Endothelial cell of umbilical vein (primary cell): ENCODE data around the gene MAML1. TPM values are rescaled to one million over a fixed set of nuclear protein-coding genes. Genes with fewer than 3 reads are reported as not detected.

Source experiments
- BruUV-seq: library from RNA; stranded (reverse); fragments of 400-500 nt; replicated peaks from 2 replicates; lab custom pipeline; 2021; lab: Mats Ljungman, UMichigan
- CTCF ChIA-PET: fragments of 300-600, 350-600 bp; sonication (Branson Sonifier 250); formaldehyde crosslinking; loops from one replicate; lab custom pipeline; 2021; ENCODE audit warnings: antibody characterized with exemption, inconsistent platforms; lab: Charles Lee
- POLR2A ChIA-PET: fragments of 300-600, 350-600 bp; sonication (Branson Sonifier 250); formaldehyde crosslinking; loops from one replicate; lab custom pipeline; 2021; ENCODE audit warnings: antibody characterized with exemption, inconsistent platforms; lab: Charles Lee
- DNase-seq: peaks from one replicate; pipeline ENCODE4 v3.0.0-alpha.2; 2011; ENCODE audit warnings: low read depth, low spot score
- FAIRE-seq: peaks from 2 replicates; lab custom pipeline; 2011; peaks lifted over from hg19 to GRCh38; lab: Jason Lieb, UNC
- H2AFZ ChIP-seq: 2 replicates; pipeline ENCODE4 v1.6.0; 2012; ENCODE audit warnings: low read depth, low read length, control low read depth, inconsistent platforms
- H3K27ac ChIP-seq: 2 replicates; pipeline ENCODE4 v1.5.1; 2011; ENCODE audit warnings: low read depth, mild to moderate bottlenecking, control low read depth, low read length, moderate library complexity; ENCODE audit not compliant: insufficient read depth
- H3K27me3 ChIP-seq, 2 experiments: 2 replicates each; pipeline versions ENCODE4 v1.6.0 to v1.6.1; 2011; ENCODE audit warnings: low read length in 2 of 2, mixed read lengths in 1 of 2; ENCODE audit not compliant: control insufficient read depth in 2 of 2, insufficient read depth in 2 of 2
- H3K36me3 ChIP-seq, 2 experiments: 2 replicates in 1 of 2; 3 replicates in 1 of 2; pipeline ENCODE4 v1.5.1; 2011; ENCODE audit warnings: low read length in 2 of 2, mild to moderate bottlenecking in 1 of 2, moderate library complexity in 1 of 2; ENCODE audit not compliant: control insufficient read depth in 2 of 2, insufficient read depth in 2 of 2; ENCODE audit errors: extremely low read depth in 1 of 2
- H3K4me1 ChIP-seq: 3 replicates; pipeline ENCODE4 v1.5.1; 2011; ENCODE audit warnings: mild to moderate bottlenecking, low read length; ENCODE audit not compliant: control insufficient read depth, insufficient read depth; ENCODE audit errors: extremely low read depth
- H3K4me2 ChIP-seq: 2 replicates; pipeline ENCODE4 v1.6.1; 2011; ENCODE audit warnings: low read length, control low read depth, mixed read lengths; ENCODE audit not compliant: insufficient read depth
- H3K4me3 ChIP-seq, 3 experiments: fragments of 200-600 bp in 1 of 3; sonication (generic), shearing (Covaris generic) in 1 of 3; replicated peaks in 1 of 3; 2 replicates each; pipeline ENCODE4 v1.5.1; 2011 to 2016; ENCODE audit warnings: control low read depth in 3 of 3, low read length in 3 of 3, mild to moderate bottlenecking in 2 of 3, inconsistent platforms in 1 of 3, low read depth in 1 of 3, moderate library complexity in 1 of 3; ENCODE audit not compliant: insufficient read depth in 1 of 3
- H3K79me2 ChIP-seq: 2 replicates; pipeline ENCODE4 v1.6.0; 2012; ENCODE audit warnings: low read length, inconsistent platforms; ENCODE audit not compliant: control insufficient read depth, insufficient read depth
- H3K9ac ChIP-seq: replicated peaks from 2 replicates; pipeline ENCODE3; 2011; ENCODE audit warnings: low read length, control low read depth; ENCODE audit not compliant: insufficient read depth; ENCODE audit errors: extremely low read depth
- H3K9me1 ChIP-seq: replicated peaks from 3 replicates; pipeline ENCODE4 v1.6.0; 2011; ENCODE audit warnings: mild to moderate bottlenecking, low read length; ENCODE audit not compliant: control insufficient read depth, insufficient read depth; ENCODE audit errors: extremely low read depth
- H3K9me3 ChIP-seq: replicated peaks from 2 replicates; pipeline ENCODE4 v1.5.1; 2012; ENCODE audit warnings: low read length, inconsistent platforms; ENCODE audit not compliant: control insufficient read depth, insufficient read depth
- H4K20me1 ChIP-seq: replicated peaks from 2 replicates; pipeline ENCODE3; 2011; ENCODE audit warnings: mild to moderate bottlenecking, low read length; ENCODE audit not compliant: control insufficient read depth, insufficient read depth; ENCODE audit errors: extremely low read depth
- CTCF ChIP-seq, 2 donors: IDR thresholded peaks; 1 replicate in 1 of 2; 2 replicates in 1 of 2; pipeline ENCODE4 v1.5.1; 2011; ENCODE audit warnings: low read length in 2 of 2, mild to moderate bottlenecking in 2 of 2, moderate library complexity in 2 of 2, control low read depth in 1 of 2, inconsistent platforms in 1 of 2, low read depth in 1 of 2; ENCODE audit not compliant: insufficient read depth in 1 of 2; ENCODE audit errors: extremely low read depth in 1 of 2
- EZH2 ChIP-seq: IDR thresholded peaks from 2 replicates; pipeline ENCODE4 v1.6.1; 2012; ENCODE audit warnings: borderline replicate concordance, low read depth, mild to moderate bottlenecking, moderate library complexity, low read length, inconsistent platforms; ENCODE audit not compliant: severe bottlenecking
- FOS ChIP-seq: IDR thresholded peaks from 2 replicates; pipeline ENCODE4 v1.6.1; 2011; ENCODE audit warnings: mild to moderate bottlenecking, low read length, moderate library complexity, borderline replicate concordance; ENCODE audit not compliant: insufficient read depth
- GATA2 ChIP-seq: IDR thresholded peaks from 2 replicates; pipeline ENCODE4 v1.7.0; 2011; ENCODE audit warnings: low read depth, mild to moderate bottlenecking, moderate library complexity, mixed read lengths, low read length; ENCODE audit not compliant: insufficient read length, insufficient read depth
- JUN ChIP-seq: IDR thresholded peaks from 2 replicates; pipeline ENCODE4 v1.6.1; 2011; ENCODE audit warnings: borderline replicate concordance, low read depth; ENCODE audit not compliant: insufficient read length, insufficient read depth
- MAX ChIP-seq: IDR thresholded peaks from 2 replicates; pipeline ENCODE4 v1.6.1; 2011; ENCODE audit not compliant: insufficient read depth, insufficient read length
- MYC ChIP-seq: IDR thresholded peaks from one replicate; pipeline ENCODE4 v1.6.1; 2011; ENCODE audit warnings: mild to moderate bottlenecking, low read depth, low read length
- POLR2A ChIP-seq: IDR thresholded peaks from 2 replicates; pipeline ENCODE4 v1.6.1; 2012; ENCODE audit warnings: low read depth, mild to moderate bottlenecking, control low read depth, low read length
- POLR2AphosphoS5 ChIP-seq: IDR thresholded peaks from 2 replicates; pipeline ENCODE4 v1.6.1; 2012; ENCODE audit warnings: low read depth, mild to moderate bottlenecking, control low read depth, low read length, moderate library complexity; ENCODE audit not compliant: insufficient read depth
- dilution Hi-C: fragments of 300-500 bp; cut with MboI; formaldehyde crosslinking; loops from one replicate; pipeline ENCODE4 v1.15.0; 2019; ENCODE audit warnings: low sequenced_read_pairs; ENCODE audit not compliant: extremely low pct_ligation_motif_present
- intact Hi-C: fragments of 100-400 bp; cut with micrococcal nuclease; formaldehyde crosslinking; loops from one replicate; pipeline ENCODE4 v1.10.0; 2022
- polyA plus RNA-seq, 4 experiments: library from polyadenylated mRNA; depleted of rRNA in 3 of 4; stranded (reverse) in 3 of 4; unstranded in 1 of 4; fragments of >200 nt; gene quantifications; 2 replicates each; pipeline versions ENCODE4 v1.2.1 to v1.2.3, GENCODE V29; 2011 to 2012; ENCODE audit warnings: missing spikeins in 1 of 4
- total RNA-seq: library from RNA; stranded (reverse); gene quantifications from 2 replicates; pipeline ENCODE4 v1.2.3, GENCODE V29; 2021

The MAML1 gene
- total and polyA plus RNA-seq, 2 donors (not counting 3 experiments of a cell fraction or from before 2014, with no cell fraction given): 12.4 to 29.0 TPM

- BruUV-seq: no TSS peak
- Histone ChIP-seq H3K9me1 (no peaks in the 10 kb centered on the region), H3K36me3 (peaks cover 0 to 3% of the 10 kb centered on the region in 2 experiments), H3K9me3 (no peaks in the 10 kb centered on the region), H3K4me2 (no peak overlapping the region), H3K9ac (no peak overlapping the region), H3K27me3 (no peaks in the 10 kb centered on the region), H2AFZ (no peak overlapping the region), H3K27ac (no peak overlapping the region), H3K4me3 (no peak overlapping the region), H4K20me1 (no peaks in the 10 kb centered on the region), H3K79me2 (no peaks in the 10 kb centered on the region), H3K4me1 (peaks cover 10% of the 10 kb centered on the region)
- intact Hi-C loops: loop anchor here (10.0 kb wide), 1 partner anchor 128 kb away; no protein-coding TSS in a partner anchor
- POLR2A ChIA-PET: no interaction called here
- TF ChIP-seq CTCF (IDR thresholded peaks at IDR 0.05; ENCODE audit: extremely low read depth in 1 of 2, insufficient read depth in 1 of 2, low read depth in 1 of 2, low read length in 2 of 2): no peak
- TF ChIP-seq JUN: no peak
- TF ChIP-seq POLR2AphosphoS5: no peak
- TF ChIP-seq MAX: no peak
- no peak for TF ChIP-seq POLR2A
- TF ChIP-seq GATA2: no peak
- no peak for TF ChIP-seq EZH2
- TF ChIP-seq FOS: no peak
- no peak for TF ChIP-seq MYC
- DNase-seq (no peak), FAIRE-seq (no peak)
- dilution Hi-C loops: no loop called here
- CTCF ChIA-PET: interaction anchor here (0.6 to 8.8 kb wide), 5 partner anchors 15 to 61 kb away, joined by 3 to 103 read pairs (median 3); partner anchors contain the start of gene MAML1
These were observed 60.2 kb downstream of the MAML1 start for GRCh38 chr5:179792612-179793467.
